IPS-NIHi7 (cell line): Measurements from ENCODE around the gene DNASE2B.

Experiments
- DNase-seq: peaks from one replicate; pipeline ENCODE4 v3.0.0; 2012; ENCODE audit warnings: mixed read lengths; ENCODE audit errors: extremely low spot score

The DNASE2B gene

GRCh38 chr1:84398175-84399155 is at the start of gene DNASE2B:
TSS of gene DNASE2B (plus strand) at chr1:84398484. CDS start at chr1:84398565, 81 bp downstream.
- DNase-seq = no peak

GRCh38 chr1:84348759-84349158 is 49.5 kb upstream of the DNASE2B start:
- DNase-seq = no peak

- DNase-seq = no peak
These were observed 48.2 kb upstream of the DNASE2B start for GRCh38 chr1:84350104-84350503.

GRCh38 chr1:84350550-84350949 is 47.7 kb upstream of the DNASE2B start:
- no peak for DNase-seq

GRCh38 chr1:84352298-84353106 is 45.8 kb upstream of the DNASE2B start:
- no peak for DNase-seq

- no peak for DNase-seq
These were observed 44.6 kb upstream of the DNASE2B start for GRCh38 chr1:84353695-84354094.

GRCh38 chr1:84355556-84355955 is 42.7 kb upstream of the DNASE2B start:
- no peak for DNase-seq

- DNase-seq = no peak
These were observed 41.4 kb upstream of the DNASE2B start for GRCh38 chr1:84356881-84357280.

GRCh38 chr1:84358695-84359094 is 39.6 kb upstream of the DNASE2B start:
- no peak for DNase-seq

GRCh38 chr1:84360316-84360715 is 38.0 kb upstream of the DNASE2B start:
- no peak for DNase-seq

GRCh38 chr1:84361796-84362195 is 36.5 kb upstream of the DNASE2B start:
- no peak for DNase-seq

GRCh38 chr1:84363019-84363418 is 35.3 kb upstream of the DNASE2B start:
- no peak for DNase-seq

- DNase-seq = no peak
These were observed 34.7 kb upstream of the DNASE2B start for GRCh38 chr1:84363622-84364021.

- no peak for DNase-seq
These were observed 32.8 kb upstream of the DNASE2B start for GRCh38 chr1:84365225-84366221.

- DNase-seq = no peak
These were observed 31.5 kb upstream of the DNASE2B start for GRCh38 chr1:84366786-84367185.

- DNase-seq = no peak
These were observed 31.1 kb upstream of the DNASE2B start for GRCh38 chr1:84367219-84367618.

GRCh38 chr1:84368441-84368840 is 29.8 kb upstream of the DNASE2B start:
- DNase-seq = no peak

- no peak for DNase-seq
These were observed 28.0 kb upstream of the DNASE2B start for GRCh38 chr1:84370266-84370665.

- DNase-seq = no peak
These were observed 27.4 kb upstream of the DNASE2B start for GRCh38 chr1:84370831-84371394.

GRCh38 chr1:84373436-84374141 is 24.7 kb upstream of the DNASE2B start:
- no peak for DNase-seq
